Transverse colon (tissue), 4 donors: ENCODE results near the gene RCE1. TPM values are rescaled to one million over a fixed set of nuclear protein-coding genes. Genes with fewer than 3 reads are reported as not detected.

ENCODE experiments used
- DNase-seq: peaks from one replicate; pipeline ENCODE4 v3.0.0-alpha.2; 2019
- H3K27ac ChIP-seq, 4 donors: fragments of 200-600 bp; sonication (generic); 2 replicates each; pipeline ENCODE4 v1.5.1; 2016 to 2018; ENCODE audit warnings: inconsistent platforms in 4 of 4
- H3K27me3 ChIP-seq: fragments of 200-600 bp; sonication (generic); 2 replicates; pipeline ENCODE4 v1.5.1; 2017; ENCODE audit warnings: inconsistent platforms
- H3K36me3 ChIP-seq, 4 donors: fragments of 200-600 bp; sonication (generic); 2 replicates each; pipeline ENCODE4 v1.5.1; 2017 to 2019; ENCODE audit warnings: inconsistent platforms in 4 of 4
- H3K4me1 ChIP-seq, 4 donors: fragments of 200-600 bp; sonication (generic); 2 replicates each; pipeline ENCODE4 v1.5.1; 2017 to 2020; ENCODE audit warnings: inconsistent platforms in 4 of 4
- H3K4me3 ChIP-seq, 4 donors: fragments of 200-600 bp; sonication (generic); 1 replicate in 1 of 4; 2 replicates in 3 of 4; pipeline versions ENCODE4 v1.5.1 to v1.6.1; 2017 to 2019; ENCODE audit warnings: inconsistent platforms in 4 of 4
- H3K9me3 ChIP-seq, 2 donors: fragments of 200-600 bp; sonication (generic); 2 replicates each; pipeline ENCODE4 v1.5.1; 2017 to 2019; ENCODE audit warnings: inconsistent platforms in 2 of 2
- EP300 ChIP-seq: sonication (generic); formaldehyde crosslinking; IDR thresholded peaks from one replicate; pipeline ENCODE4 v1.6.1; 2017; ENCODE audit warnings: antibody characterized with exemption, low read depth
- POLR2A ChIP-seq: fragments of 450-650 bp; IDR thresholded peaks from one replicate; pipeline ENCODE4 v1.6.1; 2016; ENCODE audit warnings: antibody characterized with exemption, mild to moderate bottlenecking, moderate library complexity
- POLR2AphosphoS5 ChIP-seq, 3 donors: sonication (generic); formaldehyde crosslinking; IDR thresholded peaks; one replicate each; pipeline ENCODE4 v1.6.1; 2016; ENCODE audit warnings: antibody characterized with exemption in 3 of 3
- WGBS, 2 donors: methylation state at CpG; one replicate each; pipeline ENCODE4 v1.1.5; 2018; ENCODE audit warnings: low coverage in 1 of 2; 5-methylcytosine and 5-hydroxymethylcytosine counted together
- in situ Hi-C, 4 donors: fragments of 200-750 bp; cut with MboI; loops; one replicate each; pipeline versions ENCODE4 v1.15.0 to v1.15.1; 2017; ENCODE audit warnings: low sequenced_read_pairs in 3 of 4, low pct_ligation_motif_present in 1 of 4, low pct_unique_long_range_greater_than_20kb in 1 of 4
- intact Hi-C: fragments of 100-400 bp; cut with DNase I; formaldehyde crosslinking; loops from one replicate; pipeline ENCODE4 v1.15.1; 2023; ENCODE audit warnings: low total_unique reads
- total RNA-seq, 4 donors: library from RNA; depleted of rRNA; stranded (reverse); fragments of >200 nt; gene quantifications; one replicate each; pipeline ENCODE4 v1.1.0, GENCODE V29; 2016
- TF ChIP-seq, protein P1 (sequence below), 5 experiments: fragments of 200-600 bp in 3 of 5; fragments of 450-650 bp in 2 of 5; sonication (generic) in 3 of 5; IDR thresholded peaks; 1 replicate in 2 of 5; 2 replicates in 3 of 5; pipeline ENCODE4 v1.5.1; 2016 to 2017; ENCODE audit warnings: antibody characterized with exemption in 5 of 5, inconsistent platforms in 3 of 5, mild to moderate bottlenecking in 2 of 5, moderate library complexity in 1 of 5

RCE1 gene
- total RNA-seq, 4 donors from 2014 or later = 14.5 to 40.3 (median 37.4) TPM

GRCh38 chr11:66885950-66886440 is 42.8 kb downstream of the RCE1 start:
- in situ Hi-C loops (no loop called here), intact Hi-C loops (loop anchor here (5.0 kb wide), 1 partner anchor 184 kb away; no protein-coding TSS in a partner anchor)
- Histone ChIP-seq H3K4me1 (peaks cover 0 to 13% (median 4%) of the 10 kb centered on the region in 4 donors), H3K27me3 (no peaks in the 10 kb centered on the region), H3K9me3 (no peaks in the 10 kb centered on the region), H3K27ac (no peak overlapping the region), H3K4me3 (no peak overlapping the region), H3K36me3 (no peaks in the 10 kb centered on the region)
- WGBS, 2 donors = 66 to 80% methylated on average over 5 to 11 of the region's 11 CpGs
- TF ChIP-seq EP300 (no peak), POLR2A (no peak), POLR2AphosphoS5 (IDR thresholded peaks at IDR 0.05) (no peak)
- TF ChIP-seq, protein P1, sequence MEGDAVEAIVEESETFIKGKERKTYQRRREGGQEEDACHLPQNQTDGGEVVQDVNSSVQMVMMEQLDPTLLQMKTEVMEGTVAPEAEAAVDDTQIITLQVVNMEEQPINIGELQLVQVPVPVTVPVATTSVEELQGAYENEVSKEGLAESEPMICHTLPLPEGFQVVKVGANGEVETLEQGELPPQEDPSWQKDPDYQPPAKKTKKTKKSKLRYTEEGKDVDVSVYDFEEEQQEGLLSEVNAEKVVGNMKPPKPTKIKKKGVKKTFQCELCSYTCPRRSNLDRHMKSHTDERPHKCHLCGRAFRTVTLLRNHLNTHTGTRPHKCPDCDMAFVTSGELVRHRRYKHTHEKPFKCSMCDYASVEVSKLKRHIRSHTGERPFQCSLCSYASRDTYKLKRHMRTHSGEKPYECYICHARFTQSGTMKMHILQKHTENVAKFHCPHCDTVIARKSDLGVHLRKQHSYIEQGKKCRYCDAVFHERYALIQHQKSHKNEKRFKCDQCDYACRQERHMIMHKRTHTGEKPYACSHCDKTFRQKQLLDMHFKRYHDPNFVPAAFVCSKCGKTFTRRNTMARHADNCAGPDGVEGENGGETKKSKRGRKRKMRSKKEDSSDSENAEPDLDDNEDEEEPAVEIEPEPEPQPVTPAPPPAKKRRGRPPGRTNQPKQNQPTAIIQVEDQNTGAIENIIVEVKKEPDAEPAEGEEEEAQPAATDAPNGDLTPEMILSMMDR (IDR thresholded peaks at IDR 0.05) = no peak
- DNase-seq = no peak

- no peaks in the 10 kb centered on the region for H3K36me3 ChIP-seq
- no peak for DNase-seq
- in situ Hi-C loops (no loop called here), intact Hi-C loops (loop anchor here (5.0 kb wide), 1 partner anchor 184 kb away; no protein-coding TSS in a partner anchor)
- WGBS, 2 donors = 81 to 97% methylated on average over 6 to 13 of the region's 15 CpGs
- no peaks in the 10 kb centered on the region for H3K9me3 ChIP-seq
- no peaks in the 10 kb centered on the region for H3K27me3 ChIP-seq
- TF ChIP-seq POLR2A (no peak), POLR2AphosphoS5 (IDR thresholded peaks at IDR 0.05) (no peak), EP300 (no peak)
- TF ChIP-seq, protein P1 (IDR thresholded peaks at IDR 0.05) = no peak
- no peak overlapping the region for H3K4me3 ChIP-seq
- peaks cover 0 to 13% (median 4%) of the 10 kb centered on the region in 4 donors for H3K4me1 ChIP-seq
- no peak overlapping the region for H3K27ac ChIP-seq
These were observed 43.5 kb downstream of the RCE1 start for GRCh38 chr11:66886671-66887221.

GRCh38 chr11:66887526-66887925 is 44.3 kb downstream of the RCE1 start:
- Histone ChIP-seq H3K36me3 (no peaks in the 10 kb centered on the region), H3K27ac (no peak overlapping the region), H3K4me3 (no peak overlapping the region), H3K4me1 (peaks cover 0 to 9% (median 4%) of the 10 kb centered on the region in 4 donors), H3K27me3 (no peaks in the 10 kb centered on the region), H3K9me3 (no peaks in the 10 kb centered on the region)
- WGBS, 2 donors = 85 to 88% methylated on average over 4 to 11 of the region's 11 CpGs
- no peak for DNase-seq
- TF ChIP-seq EP300 = no peak
- TF ChIP-seq POLR2A = no peak
- TF ChIP-seq POLR2AphosphoS5 (IDR thresholded peaks at IDR 0.05) = no peak
- TF ChIP-seq, protein P1 (IDR thresholded peaks at IDR 0.05) = no peak
- in situ Hi-C loops = no loop called here
- intact Hi-C loops = loop anchor here (5.0 kb wide), 1 partner anchor 185 kb away; no protein-coding TSS in a partner anchor

GRCh38 chr11:66888282-66888681 is 45.0 kb downstream of the RCE1 start:
- Histone ChIP-seq H3K27ac (no peak overlapping the region), H3K36me3 (no peaks in the 10 kb centered on the region), H3K4me3 (no peak overlapping the region), H3K4me1 (peaks cover 0 to 3% (median under 1%) of the 10 kb centered on the region in 4 donors), H3K27me3 (no peaks in the 10 kb centered on the region), H3K9me3 (no peaks in the 10 kb centered on the region)
- WGBS, 2 donors = 83 to 87% methylated on average over 9 to 10 of the region's 10 CpGs
- no peak for DNase-seq
- in situ Hi-C loops (no loop called here), intact Hi-C loops (loop anchor here (5.0 kb wide), 1 partner anchor 186 kb away; no protein-coding TSS in a partner anchor)
- no peak for TF ChIP-seq POLR2A
- TF ChIP-seq, protein P1 (IDR thresholded peaks at IDR 0.05) = no peak
- no peak for TF ChIP-seq POLR2AphosphoS5 (IDR thresholded peaks at IDR 0.05)
- no peak for TF ChIP-seq EP300
